Left lung (tissue), 10 donors: ENCODE measurements around the gene C16orf89. TPM values are rescaled to one million over a fixed set of nuclear protein-coding genes. Genes with fewer than 3 reads are reported as not detected.
A peak's percentile ranks its signal among the peaks of the same experiment; 100 is the strongest.

Source experiments
- ATAC-seq: fragments of 200-7000 bp; cut with Tn5 transposase; one replicate; pipeline ENCODE4 v1.9.1; 2020; ENCODE audit warnings: moderate library complexity
- DNase-seq, 4 donors: peaks; one replicate each; pipeline ENCODE4 v3.0.0-alpha.2; 2013 to 2020
- H3K27ac ChIP-seq, 2 donors: fragments of 200-600 bp; sonication (generic) in 1 of 2; one replicate each; pipeline versions ENCODE4 v1.5.0 to v1.8.0; 2020 to 2021
- H3K27me3 ChIP-seq, 2 donors: fragments of 200-600 bp; sonication (generic) in 1 of 2; one replicate each; pipeline versions ENCODE4 v1.5.0 to v1.8.0; 2020 to 2021
- H3K36me3 ChIP-seq, 2 donors: fragments of 200-600 bp; sonication (generic) in 1 of 2; one replicate each; pipeline versions ENCODE4 v1.5.0 to v1.8.0; 2020 to 2021
- H3K4me1 ChIP-seq, 2 donors: fragments of 200-600 bp; one replicate each; pipeline ENCODE4 v1.8.0; 2021
- H3K4me3 ChIP-seq, 2 donors: fragments of 200-600 bp; sonication (generic) in 1 of 2; one replicate each; pipeline versions ENCODE4 v1.5.0 to v1.8.0; 2020 to 2021; ENCODE audit warnings: mild to moderate bottlenecking in 1 of 2
- H3K9me3 ChIP-seq, 2 donors: fragments of 200-600 bp; sonication (generic) in 1 of 2; one replicate each; pipeline versions ENCODE4 v1.5.0 to v1.8.0; 2020 to 2021
- intact Hi-C, 2 donors: fragments of 100-400 bp; cut with DNase I; formaldehyde crosslinking; loops; one replicate each; pipeline versions ENCODE4 v1.11.2 to v1.14.2; 2022
- polyA plus RNA-seq, 6 donors: library from polyadenylated mRNA; unstranded; fragments of 120-200 nt; gene quantifications; one replicate each; pipeline ENCODE4 v1.2.1, GENCODE V29; 2013; ENCODE audit not compliant: insufficient read length in 6 of 6
- total RNA-seq, 2 donors: library from RNA; stranded (reverse); fragmentation: NEBNext Ultra II Directional; extraction: Animal tissue kit (Norgen Biotek cat#: 25700); gene quantifications; one replicate each; pipeline ENCODE4 v1.2.1, GENCODE V29; 2021
- TF ChIP-seq, protein P1 (sequence below), 2 donors: fragments of 200-600 bp; sonication (generic) in 1 of 2; IDR thresholded peaks; one replicate each; pipeline versions ENCODE4 v1.5.0 to v1.8.0; 2021; ENCODE audit warnings: antibody characterized with exemption in 2 of 2
- donor health status: DM: no; HTN: yes; CAD: no.
- donor health status: DM: no; HTN: no; CAD: no.

C16orf89 gene
- total and polyA plus RNA-seq, 8 donors, result 67.0 to 209 (median 139) TPM

DNA sequence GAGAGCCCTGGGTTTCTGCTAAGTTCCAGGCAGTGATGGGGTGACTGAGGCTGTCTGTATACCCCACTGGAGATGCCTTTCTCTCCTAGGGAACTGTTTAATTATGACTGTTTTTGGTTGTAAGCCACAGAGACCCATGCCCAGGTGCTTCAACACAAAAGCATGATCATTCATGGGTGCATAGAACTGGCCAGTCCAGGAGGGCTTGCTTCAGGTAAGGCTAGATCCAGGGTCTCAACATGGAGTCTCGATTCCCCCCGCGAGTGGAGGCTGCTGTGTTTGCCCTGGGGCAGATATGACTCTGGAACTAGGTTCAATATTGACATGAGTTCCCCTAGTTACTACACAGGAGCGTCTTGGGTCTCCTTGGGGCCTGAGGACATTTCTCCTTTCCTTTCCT, 49.9 kb downstream of the C16orf89 start:
- H3K4me3 ChIP-seq, result no peak overlapping the region
- H3K9me3 ChIP-seq, result no peaks in the 10 kb centered on the region
- ATAC-seq, result no peak
- H3K4me1 ChIP-seq, result no peaks in the 10 kb centered on the region
- TF ChIP-seq, protein P1, sequence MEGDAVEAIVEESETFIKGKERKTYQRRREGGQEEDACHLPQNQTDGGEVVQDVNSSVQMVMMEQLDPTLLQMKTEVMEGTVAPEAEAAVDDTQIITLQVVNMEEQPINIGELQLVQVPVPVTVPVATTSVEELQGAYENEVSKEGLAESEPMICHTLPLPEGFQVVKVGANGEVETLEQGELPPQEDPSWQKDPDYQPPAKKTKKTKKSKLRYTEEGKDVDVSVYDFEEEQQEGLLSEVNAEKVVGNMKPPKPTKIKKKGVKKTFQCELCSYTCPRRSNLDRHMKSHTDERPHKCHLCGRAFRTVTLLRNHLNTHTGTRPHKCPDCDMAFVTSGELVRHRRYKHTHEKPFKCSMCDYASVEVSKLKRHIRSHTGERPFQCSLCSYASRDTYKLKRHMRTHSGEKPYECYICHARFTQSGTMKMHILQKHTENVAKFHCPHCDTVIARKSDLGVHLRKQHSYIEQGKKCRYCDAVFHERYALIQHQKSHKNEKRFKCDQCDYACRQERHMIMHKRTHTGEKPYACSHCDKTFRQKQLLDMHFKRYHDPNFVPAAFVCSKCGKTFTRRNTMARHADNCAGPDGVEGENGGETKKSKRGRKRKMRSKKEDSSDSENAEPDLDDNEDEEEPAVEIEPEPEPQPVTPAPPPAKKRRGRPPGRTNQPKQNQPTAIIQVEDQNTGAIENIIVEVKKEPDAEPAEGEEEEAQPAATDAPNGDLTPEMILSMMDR (IDR thresholded peaks at IDR 0.05), result no peak
- no peaks in the 10 kb centered on the region for H3K36me3 ChIP-seq
- no peak overlapping the region for H3K27ac ChIP-seq
- H3K27me3 ChIP-seq, result peaks cover 0 to 16% of the 10 kb centered on the region in 2 donors
- no peak for DNase-seq
- intact Hi-C loops, result no loop called here

DNA sequence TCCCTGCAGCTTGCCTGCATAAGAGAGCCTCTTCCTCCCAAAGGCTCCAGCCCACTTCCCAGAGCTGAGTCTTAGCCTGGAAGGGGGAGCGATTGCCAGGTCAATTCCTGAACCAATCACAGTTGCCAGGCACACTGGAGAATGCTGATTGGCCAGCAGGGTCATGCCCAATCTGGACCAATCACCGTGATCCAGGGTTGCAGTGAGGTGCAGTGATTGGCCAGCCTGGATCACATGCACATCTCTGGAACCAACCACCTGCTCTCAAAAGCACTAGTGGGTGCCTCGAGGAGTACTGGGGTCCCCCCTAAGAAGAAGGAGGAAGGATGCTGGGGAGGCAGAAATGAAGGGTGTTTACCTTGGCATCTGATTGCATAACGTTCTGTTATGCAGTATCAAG, 50.4 kb downstream of the C16orf89 start:
- DNase-seq, result no peak
- H3K27ac ChIP-seq, result no peak overlapping the region
- peaks cover 0 to 22% of the 10 kb centered on the region in 2 donors for H3K27me3 ChIP-seq
- no peaks in the 10 kb centered on the region for H3K4me1 ChIP-seq
- TF ChIP-seq, protein P1 (IDR thresholded peaks at IDR 0.05), result no peak
- H3K9me3 ChIP-seq, result no peaks in the 10 kb centered on the region
- H3K4me3 ChIP-seq, result no peak overlapping the region
- ATAC-seq, result no peak
- intact Hi-C loops, result no loop called here
- no peaks in the 10 kb centered on the region for H3K36me3 ChIP-seq

DNA sequence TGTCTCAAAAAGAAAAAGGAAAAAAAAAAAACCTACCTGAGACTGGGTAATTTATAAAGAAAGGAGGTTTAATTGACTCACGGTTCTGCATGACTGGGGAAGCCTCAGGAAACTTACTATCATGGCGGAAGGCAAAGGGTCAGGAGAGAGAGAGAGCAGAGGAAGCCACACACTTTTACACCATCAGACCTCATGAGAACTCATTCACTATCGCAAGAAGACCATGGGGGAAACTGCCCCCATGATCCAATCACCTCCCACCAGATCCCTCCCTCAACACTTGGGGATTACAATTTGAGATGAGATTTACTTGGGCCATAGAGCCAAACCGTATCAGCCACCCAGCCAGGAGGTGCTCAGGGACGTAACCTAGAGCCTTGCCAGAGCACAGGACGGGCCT, 52.9 kb downstream of the C16orf89 start:
- Histone ChIP-seq H3K36me3 (no peaks in the 10 kb centered on the region), H3K27ac (no peak overlapping the region), H3K4me3 (no peak overlapping the region), H3K27me3 (peaks cover 0 to 26% of the 10 kb centered on the region in 2 donors), H3K4me1 (no peaks in the 10 kb centered on the region), H3K9me3 (no peaks in the 10 kb centered on the region)
- TF ChIP-seq, protein P1 (IDR thresholded peaks at IDR 0.05), result no peak
- DNase-seq, result peak in 1 of 4 donors; percentile 24
- intact Hi-C loops, result no loop called here
- no peak for ATAC-seq

DNA sequence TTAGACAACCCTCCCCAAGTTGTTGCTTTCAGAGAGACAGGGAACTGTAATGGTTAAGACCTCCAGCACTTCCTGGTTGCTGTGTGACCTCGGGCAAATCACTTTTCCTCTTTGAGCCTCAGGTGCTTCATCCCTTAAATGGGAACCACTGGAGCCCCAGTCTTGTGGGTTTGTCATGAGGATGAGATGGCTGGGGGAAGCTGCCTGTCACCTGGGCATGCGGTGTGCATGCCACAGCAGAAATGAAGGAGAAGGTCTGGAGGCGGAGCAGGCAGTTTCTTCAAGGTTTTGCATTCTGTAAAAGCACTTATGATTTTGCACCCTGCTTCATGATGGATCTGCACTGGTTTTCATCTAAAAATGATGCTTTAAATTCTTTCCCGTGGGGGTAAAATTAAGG, 54.1 kb downstream of the C16orf89 start:
- H3K9me3 ChIP-seq, result no peaks in the 10 kb centered on the region
- no peak for ATAC-seq
- H3K27ac ChIP-seq, result no peak overlapping the region
- DNase-seq, result no peak
- H3K27me3 ChIP-seq, result peaks cover 0 to 26% of the 10 kb centered on the region in 2 donors
- intact Hi-C loops, result no loop called here
- no peaks in the 10 kb centered on the region for H3K36me3 ChIP-seq
- H3K4me1 ChIP-seq, result no peaks in the 10 kb centered on the region
- TF ChIP-seq, protein P1 (IDR thresholded peaks at IDR 0.05), result no peak
- H3K4me3 ChIP-seq, result no peak overlapping the region

DNA sequence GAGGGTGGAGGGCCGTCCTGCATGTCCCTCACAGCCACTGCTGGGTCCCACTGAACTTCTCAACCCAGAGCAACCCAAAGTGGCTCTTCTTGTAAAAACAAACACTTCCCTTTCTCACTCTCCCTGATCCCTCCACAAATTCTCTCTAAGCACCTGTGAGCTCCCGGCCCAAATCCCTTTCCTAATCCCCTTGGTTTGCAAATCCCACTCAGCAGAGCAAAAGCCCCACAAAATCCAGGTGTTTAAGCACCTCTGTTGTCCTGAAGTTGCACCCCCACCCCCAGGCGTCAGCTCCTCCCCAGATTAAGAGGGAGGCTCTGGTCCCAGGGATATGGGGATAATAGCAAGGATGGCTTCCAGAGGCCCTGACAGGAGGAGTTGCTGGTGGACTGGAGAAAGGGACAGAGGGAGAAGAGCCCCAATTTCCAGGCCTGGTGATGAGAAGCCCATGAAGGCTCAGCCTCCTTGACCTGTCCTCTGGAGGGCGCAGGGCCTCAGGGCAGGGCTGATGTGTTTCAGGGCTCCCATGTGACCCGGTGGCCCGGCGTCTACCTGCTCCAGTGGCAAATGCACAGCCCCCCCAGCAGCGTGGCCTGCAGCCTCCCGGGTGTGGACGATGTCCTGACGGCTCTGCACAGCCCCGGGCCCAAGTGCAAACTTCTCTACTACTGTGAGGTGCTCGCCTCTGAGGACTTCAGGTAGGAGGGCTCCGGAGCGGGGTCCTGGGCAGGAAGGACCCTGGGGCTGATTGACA, 55.0 kb downstream of the C16orf89 start:
- ATAC-seq, result no peak
- H3K4me3 ChIP-seq, result no peak overlapping the region

More for the DNA sequence above, 55.0 kb downstream of the C16orf89 start:
- DNase-seq, result peak in 1 of 4 donors; percentile 69
- Histone ChIP-seq H3K27me3 (peaks cover 0 to 26% of the 10 kb centered on the region in 2 donors), H3K9me3 (no peaks in the 10 kb centered on the region), H3K4me1 (no peaks in the 10 kb centered on the region), H3K27ac (no peak overlapping the region), H3K36me3 (no peaks in the 10 kb centered on the region)
- TF ChIP-seq, protein P1 (IDR thresholded peaks at IDR 0.05), result no peak
- intact Hi-C loops, result no loop called here
